CD14-positive monocyte (primary cell): ENCODE measurements around the gene TMTC2. TPM values are rescaled to one million over a fixed set of nuclear protein-coding genes. Genes with fewer than 3 reads are reported as not detected.

ENCODE experiments used
- DNase-seq, 3 donors: peaks; one replicate each; pipeline ENCODE4 v3.0.0-alpha.2; 2011 to 2022
- H2AFZ ChIP-seq: 2 replicates; pipeline ENCODE4 v1.6.0; 2012; ENCODE audit warnings: mild to moderate bottlenecking, low read depth, low read length, inconsistent platforms; ENCODE audit not compliant: insufficient read depth, poor library complexity, severe bottlenecking
- H3K27ac ChIP-seq, 2 donors: 1 replicate in 1 of 2; 2 replicates in 1 of 2; pipeline ENCODE4 v1.5.1; 2012 to 2013; ENCODE audit warnings: low read length in 2 of 2, control low read depth in 1 of 2, inconsistent platforms in 1 of 2, low read depth in 1 of 2, mild to moderate bottlenecking in 1 of 2
- H3K27me3 ChIP-seq, 2 donors: one replicate each; pipeline versions ENCODE4 v1.6.0 to v1.6.1; 2011 to 2013; ENCODE audit warnings: low read length in 2 of 2; ENCODE audit not compliant: control insufficient read depth in 2 of 2, insufficient read depth in 2 of 2
- H3K36me3 ChIP-seq, 2 donors: replicated peaks in 1 of 2; 1 replicate in 1 of 2; 2 replicates in 1 of 2; pipeline versions ENCODE4 v1.5.1 to v1.6.1; 2012 to 2013; ENCODE audit warnings: low read length in 2 of 2, control low read depth in 1 of 2, inconsistent platforms in 1 of 2, mild to moderate bottlenecking in 1 of 2; ENCODE audit not compliant: insufficient read depth in 2 of 2, control insufficient read depth in 1 of 2
- H3K4me1 ChIP-seq, 2 donors: 1 replicate in 1 of 2; 2 replicates in 1 of 2; pipeline versions ENCODE4 v1.5.1 to v1.6.1; 2012 to 2013; ENCODE audit warnings: low read length in 2 of 2, control low read depth in 1 of 2, inconsistent platforms in 1 of 2, mild to moderate bottlenecking in 1 of 2, moderate library complexity in 1 of 2; ENCODE audit not compliant: insufficient read depth in 2 of 2, control insufficient read depth in 1 of 2
- H3K4me2 ChIP-seq: replicated peaks from 2 replicates; pipeline ENCODE3; 2012; ENCODE audit warnings: low read length, moderate library complexity, mild to moderate bottlenecking; ENCODE audit not compliant: poor library complexity, severe bottlenecking; ENCODE audit errors: extremely low read depth
- H3K4me3 ChIP-seq, 3 experiments: fragments of 200-600 bp in 1 of 3; sonication (generic) in 1 of 3; replicated peaks in 1 of 3; 1 replicate in 2 of 3; 2 replicates in 1 of 3; pipeline ENCODE4 v1.5.1; 2011 to 2013; ENCODE audit warnings: low read length in 3 of 3, mild to moderate bottlenecking in 3 of 3, control low read depth in 2 of 3, low read depth in 2 of 3, inconsistent platforms in 1 of 3, moderate library complexity in 1 of 3
- H3K79me2 ChIP-seq: 2 replicates; pipeline ENCODE4 v1.6.0; 2012; ENCODE audit warnings: mild to moderate bottlenecking, control low read depth, inconsistent platforms, low read length, moderate library complexity; ENCODE audit not compliant: insufficient read depth
- H3K9ac ChIP-seq: 2 replicates; pipeline ENCODE4 v1.6.0; 2017; ENCODE audit warnings: low read length, mild to moderate bottlenecking; ENCODE audit not compliant: insufficient read depth, poor library complexity, severe bottlenecking
- H3K9me3 ChIP-seq, 2 donors: replicated peaks in 1 of 2; 1 replicate in 1 of 2; 2 replicates in 1 of 2; pipeline versions ENCODE4 v1.5.1 to v1.6.1; 2012 to 2013; ENCODE audit warnings: low read length in 2 of 2, control low read depth in 1 of 2; ENCODE audit not compliant: control insufficient read depth in 1 of 2, insufficient read depth in 1 of 2
- H4K20me1 ChIP-seq: 2 replicates; pipeline ENCODE4 v1.6.0; 2012; ENCODE audit warnings: mild to moderate bottlenecking, low read length, control low read depth, moderate library complexity; ENCODE audit not compliant: insufficient read depth
- H3K27ac Mint-ChIP-seq, 7 donors: one replicate each; pipeline ENCODE4 v1.8.0; 2020; ENCODE audit warnings: mild to moderate bottlenecking in 7 of 7, mixed read lengths in 7 of 7, moderate library complexity in 6 of 7, inconsistent platforms in 2 of 7
- H3K27me3 Mint-ChIP-seq, 3 donors: one replicate each; pipeline ENCODE4 v1.8.0; 2021 to 2022; ENCODE audit warnings: low read depth in 3 of 3, mild to moderate bottlenecking in 3 of 3, mixed read lengths in 3 of 3, moderate library complexity in 3 of 3, inconsistent platforms in 1 of 3
- H3K36me3 Mint-ChIP-seq, 2 donors: one replicate each; pipeline ENCODE4 v1.8.0; 2020; ENCODE audit warnings: mixed read lengths in 2 of 2, inconsistent platforms in 1 of 2, mild to moderate bottlenecking in 1 of 2
- H3K4me1 Mint-ChIP-seq: one replicate; pipeline ENCODE4 v1.8.0; 2020; ENCODE audit warnings: mild to moderate bottlenecking, mixed read lengths
- H3K4me3 Mint-ChIP-seq, 2 donors: one replicate each; pipeline ENCODE4 v1.8.0; 2020; ENCODE audit warnings: mild to moderate bottlenecking in 2 of 2, mixed read lengths in 2 of 2, moderate library complexity in 1 of 2
- H3K9me3 Mint-ChIP-seq, 7 donors: one replicate each; pipeline ENCODE4 v1.8.0; 2020 to 2022; ENCODE audit warnings: mixed read lengths in 7 of 7, mild to moderate bottlenecking in 6 of 7, moderate library complexity in 6 of 7, inconsistent platforms in 2 of 7
- WGBS: methylation state at CpG from one replicate; pipeline ENCODE4 v1.1.5; 2013; ENCODE audit warnings: missing lambda C conversion rate; ENCODE audit not compliant: insufficient coverage; 5-methylcytosine and 5-hydroxymethylcytosine counted together
- intact Hi-C, 2 donors: fragments of 100-400 bp; cut with micrococcal nuclease; formaldehyde crosslinking; loops; one replicate each; pipeline versions ENCODE4 v1.15.0 to v1.15.1; 2023
- polyA plus RNA-seq, 3 donors: library from polyadenylated mRNA; depleted of rRNA in 1 of 3; unstranded in 2 of 3; stranded (reverse) in 1 of 3; fragments of 300-500 nt in 2 of 3; fragments of >200 nt in 1 of 3; fragmentation: Illumina TruSeq in 2 of 3; gene quantifications; 1 replicate in 2 of 3; 2 replicates in 1 of 3; pipeline ENCODE4 v1.2.3, GENCODE V29; 2012 to 2021
- TF ChIP-seq, protein P1 (sequence below): fragments of 200-600 bp; IDR thresholded peaks from one replicate; pipeline ENCODE4 v1.8.0; 2022; ENCODE audit warnings: antibody characterized with exemption, mild to moderate bottlenecking

TMTC2 gene
- polyA plus RNA-seq, 3 donors = 2.5 to 15.7 (median 3.3) TPM

DNA sequence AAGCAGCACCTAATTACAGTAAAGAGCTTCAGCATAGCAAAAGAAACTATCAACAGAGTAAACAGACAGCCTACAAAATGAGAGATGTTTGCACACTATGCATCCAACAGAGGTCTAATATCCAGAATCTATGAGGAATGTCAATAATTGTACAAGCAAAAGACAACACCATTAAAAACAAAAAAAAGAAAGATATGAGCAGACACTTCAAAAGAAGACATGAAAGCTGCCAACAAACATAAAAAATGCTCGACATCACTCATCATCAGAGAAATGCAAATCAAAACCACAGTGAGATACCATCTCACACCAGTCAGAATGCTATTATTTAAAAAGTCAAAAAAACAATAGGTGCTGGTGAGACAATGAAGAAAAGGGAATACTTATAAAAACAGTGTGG is 273.1 kb downstream of the TMTC2 start:
- Mint-ChIP-seq H3K27me3 (no peaks in the 10 kb centered on the region), H3K36me3 (peaks cover 16 to 18% of the 10 kb centered on the region in 2 donors), H3K4me1 (peaks cover 44% of the 10 kb centered on the region), H3K4me3 (no peak overlapping the region), H3K27ac (no peak overlapping the region), H3K9me3 (peaks cover 3 to 9% (median 4%) of the 10 kb centered on the region in 7 donors)
- Histone ChIP-seq H4K20me1 (no peaks in the 10 kb centered on the region), H3K79me2 (no peaks in the 10 kb centered on the region), H3K4me1 (peaks cover 11 to 13% of the 10 kb centered on the region in 2 donors), H3K27me3 (no peaks in the 10 kb centered on the region), H2AFZ (no peak overlapping the region), H3K9me3 (no peaks in the 10 kb centered on the region), H3K4me3 (no peak overlapping the region), H3K4me2 (no peak overlapping the region), H3K9ac (no peak overlapping the region), H3K27ac (no peak overlapping the region), H3K36me3 (no peaks in the 10 kb centered on the region)
- TF ChIP-seq, protein P1, sequence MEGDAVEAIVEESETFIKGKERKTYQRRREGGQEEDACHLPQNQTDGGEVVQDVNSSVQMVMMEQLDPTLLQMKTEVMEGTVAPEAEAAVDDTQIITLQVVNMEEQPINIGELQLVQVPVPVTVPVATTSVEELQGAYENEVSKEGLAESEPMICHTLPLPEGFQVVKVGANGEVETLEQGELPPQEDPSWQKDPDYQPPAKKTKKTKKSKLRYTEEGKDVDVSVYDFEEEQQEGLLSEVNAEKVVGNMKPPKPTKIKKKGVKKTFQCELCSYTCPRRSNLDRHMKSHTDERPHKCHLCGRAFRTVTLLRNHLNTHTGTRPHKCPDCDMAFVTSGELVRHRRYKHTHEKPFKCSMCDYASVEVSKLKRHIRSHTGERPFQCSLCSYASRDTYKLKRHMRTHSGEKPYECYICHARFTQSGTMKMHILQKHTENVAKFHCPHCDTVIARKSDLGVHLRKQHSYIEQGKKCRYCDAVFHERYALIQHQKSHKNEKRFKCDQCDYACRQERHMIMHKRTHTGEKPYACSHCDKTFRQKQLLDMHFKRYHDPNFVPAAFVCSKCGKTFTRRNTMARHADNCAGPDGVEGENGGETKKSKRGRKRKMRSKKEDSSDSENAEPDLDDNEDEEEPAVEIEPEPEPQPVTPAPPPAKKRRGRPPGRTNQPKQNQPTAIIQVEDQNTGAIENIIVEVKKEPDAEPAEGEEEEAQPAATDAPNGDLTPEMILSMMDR = no peak
- intact Hi-C loops = no loop called here
- WGBS = no CpG with 5 or more reads among the region's 1 CpG
- no peak for DNase-seq

DNA sequence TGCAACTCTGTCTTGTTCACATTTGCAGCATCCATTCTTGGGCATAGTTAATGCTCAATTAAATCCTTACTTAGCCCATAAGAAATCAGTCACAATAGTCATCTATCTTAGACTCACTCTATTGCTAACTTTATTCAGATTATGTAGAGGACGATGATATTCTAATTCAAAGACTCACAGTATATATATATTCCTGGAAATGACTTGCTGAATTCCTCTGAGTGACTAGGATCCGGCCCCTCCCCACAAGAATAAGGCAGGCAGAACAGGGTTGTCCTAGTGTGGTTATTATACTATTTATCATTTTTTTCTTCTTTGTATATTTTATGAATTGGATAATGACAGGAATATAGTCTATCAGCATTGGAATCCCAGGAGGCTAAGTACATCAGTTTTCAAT is 275.1 kb downstream of the TMTC2 start:
- Histone ChIP-seq H3K9ac (no peak overlapping the region), H3K27ac (no peak overlapping the region), H4K20me1 (no peaks in the 10 kb centered on the region), H3K36me3 (no peaks in the 10 kb centered on the region), H3K9me3 (no peaks in the 10 kb centered on the region), H3K4me3 (no peak overlapping the region), H3K79me2 (no peaks in the 10 kb centered on the region), H3K27me3 (no peaks in the 10 kb centered on the region), H2AFZ (no peak overlapping the region), H3K4me2 (no peak overlapping the region), H3K4me1 (peaks cover 23 to 26% of the 10 kb centered on the region in 2 donors)
- intact Hi-C loops = no loop called here
- H3K4me1 Mint-ChIP-seq = peaks cover 49% of the 10 kb centered on the region
- H3K27me3 Mint-ChIP-seq = no peaks in the 10 kb centered on the region
- peaks cover 10 to 17% of the 10 kb centered on the region in 2 donors for H3K36me3 Mint-ChIP-seq
- peaks cover 0 to 8% (median 3%) of the 10 kb centered on the region in 7 donors for H3K9me3 Mint-ChIP-seq
- H3K4me3 Mint-ChIP-seq = no peak overlapping the region
- WGBS = no CpG with 5 or more reads among the region's 2 CpGs
- no peak for DNase-seq
- TF ChIP-seq, protein P1 = no peak
- no peak overlapping the region for H3K27ac Mint-ChIP-seq
